ENCODE measurements around the gene TINAGL1.

TINAGL1 gene

GRCh38 chr1:31576201-31576669 is at the start of gene TINAGL1:
Gene TINAGL1 (plus strand): TSS chr1:31576515. CDS start chr1:31577149, 634 bp downstream.
- no peak for DNase-seq

GRCh38 chr1:31529999-31530684 is 46.2 kb upstream of the TINAGL1 start:
- no peak for DNase-seq

GRCh38 chr1:31531177-31531999 is 44.9 kb upstream of the TINAGL1 start:
- DNase-seq = no peak

GRCh38 chr1:31532173-31532572 is 44.1 kb upstream of the TINAGL1 start:
- DNase-seq = no peak

- DNase-seq = no peak
Measured at GRCh38 chr1:31535561-31535960, 40.8 kb upstream of the TINAGL1 start.

GRCh38 chr1:31539329-31539728 is 37.0 kb upstream of the TINAGL1 start:
- no peak for DNase-seq

- DNase-seq = peak in 7 of 58 donors; percentile 0 to 18 (median 6)
Measured at GRCh38 chr1:31541194-31541593, 35.1 kb upstream of the TINAGL1 start.

- no peak for DNase-seq
Measured at GRCh38 chr1:31545927-31546540, 30.3 kb upstream of the TINAGL1 start.

- DNase-seq = no peak
Measured at GRCh38 chr1:31548534-31548906, 27.8 kb upstream of the TINAGL1 start.

- peak in 56 of 58 donors; percentile 9 to 89 (median 64) for DNase-seq
Measured at GRCh38 chr1:31548907-31549808, 27.2 kb upstream of the TINAGL1 start.

GRCh38 chr1:31549809-31550620 is 26.3 kb upstream of the TINAGL1 start:
- peak in 4 of 58 donors; percentile 34 to 50 (median 40) for DNase-seq

GRCh38 chr1:31551208-31551607 is 25.1 kb upstream of the TINAGL1 start:
- DNase-seq = no peak

GRCh38 chr1:31552489-31552888 is 23.8 kb upstream of the TINAGL1 start:
- no peak for DNase-seq

GRCh38 chr1:31556481-31557006 is 19.8 kb upstream of the TINAGL1 start:
- DNase-seq = no peak

GRCh38 chr1:31559715-31560114 is 16.6 kb upstream of the TINAGL1 start:
- no peak for DNase-seq

- DNase-seq = no peak
Measured at GRCh38 chr1:31560394-31560793, 15.9 kb upstream of the TINAGL1 start.

- DNase-seq = no peak
Measured at GRCh38 chr1:31562707-31563360, 13.5 kb upstream of the TINAGL1 start.

- no peak for DNase-seq
Measured at GRCh38 chr1:31564606-31564989, 11.7 kb upstream of the TINAGL1 start.

GRCh38 chr1:31567956-31568570 is 8.3 kb upstream of the TINAGL1 start:
- DNase-seq = no peak
